PFSK-1 (cell line): ENCODE measurements around the gene LAYN.

ENCODE experiments used
- FOXP2 ChIP-seq: optimal IDR thresholded peaks from 2 replicates; pipeline ENCODE3; 2011; ENCODE audit warnings: borderline replicate concordance, control low read depth, inconsistent platforms; ENCODE audit not compliant: insufficient read depth; ENCODE audit errors: extremely low read length, extremely low read depth
- POLR2AphosphoS5 ChIP-seq: IDR thresholded peaks from 2 replicates; pipeline ENCODE4 v1.6.1; 2012; ENCODE audit warnings: low read depth, mild to moderate bottlenecking, control low read depth, low read length, moderate library complexity
- REST ChIP-seq, 2 experiments: IDR thresholded peaks; 2 replicates each; pipeline versions ENCODE4 v1.6.1 to v1.8.0; 2011 to 2012; ENCODE audit warnings: low read depth in 2 of 2, low read length in 2 of 2, control low read depth in 1 of 2, inconsistent platforms in 1 of 2, mild to moderate bottlenecking in 1 of 2, moderate library complexity in 1 of 2; ENCODE audit not compliant: insufficient read depth in 1 of 2
- SIN3A ChIP-seq: IDR thresholded peaks from 2 replicates; pipeline ENCODE4 v1.6.1; 2012; ENCODE audit warnings: mild to moderate bottlenecking, low read length, moderate library complexity, borderline replicate concordance; ENCODE audit not compliant: insufficient read depth
- TAF1 ChIP-seq: IDR thresholded peaks from 2 replicates; pipeline ENCODE4 v1.6.1; 2012; ENCODE audit warnings: low read length, control low read depth, borderline replicate concordance; ENCODE audit not compliant: insufficient read depth

LAYN gene

GRCh38 chr11:111589114-111589513 is 48.6 kb downstream of the LAYN start:
- no peak for TF ChIP-seq TAF1
- TF ChIP-seq POLR2AphosphoS5, result no peak
- TF ChIP-seq SIN3A, result no peak
- TF ChIP-seq REST (IDR thresholded peaks at IDR 0.05; ENCODE audit: insufficient read depth in 1 of 2, low read depth in 2 of 2, low read length in 2 of 2), result no peak
- no peak for TF ChIP-seq FOXP2

- TF ChIP-seq TAF1 (no peak), POLR2AphosphoS5 (no peak)
Measured at GRCh38 chr11:111589886-111590499, 49.5 kb downstream of the LAYN start.

GRCh38 chr11:111591187-111591960 is 50.9 kb downstream of the LAYN start:
- no peak for TF ChIP-seq REST (IDR thresholded peaks at IDR 0.05; ENCODE audit: insufficient read depth in 1 of 2, low read depth in 2 of 2, low read length in 2 of 2)
- no peak for TF ChIP-seq FOXP2
- TF ChIP-seq TAF1, result no peak

GRCh38 chr11:111592491-111592890 is 52.0 kb downstream of the LAYN start:
- TF ChIP-seq TAF1 (no peak), REST (IDR thresholded peaks at IDR 0.05; ENCODE audit: insufficient read depth in 1 of 2, low read depth in 2 of 2, low read length in 2 of 2) (no peak), SIN3A (no peak), FOXP2 (no peak), POLR2AphosphoS5 (no peak)

- TF ChIP-seq POLR2AphosphoS5 (no peak), TAF1 (no peak), REST (IDR thresholded peaks at IDR 0.05; ENCODE audit: insufficient read depth in 1 of 2, low read depth in 2 of 2, low read length in 2 of 2) (no peak), SIN3A (no peak), FOXP2 (no peak)
Measured at GRCh38 chr11:111596319-111596718, 55.8 kb downstream of the LAYN start.
